NCI-H82 (cell line): ENCODE data around the gene OLFM2.
"Not testable (repeated sequence)": the region's sequence is repeated elsewhere in the genome, so short reads cannot be mapped to it uniquely, and the experiment has no call there.

Source experiments
- DNase-seq: peaks from one replicate; lab custom pipeline; 2025; lab: John Stamatoyannopoulos, UW

OLFM2 gene

DNA sequence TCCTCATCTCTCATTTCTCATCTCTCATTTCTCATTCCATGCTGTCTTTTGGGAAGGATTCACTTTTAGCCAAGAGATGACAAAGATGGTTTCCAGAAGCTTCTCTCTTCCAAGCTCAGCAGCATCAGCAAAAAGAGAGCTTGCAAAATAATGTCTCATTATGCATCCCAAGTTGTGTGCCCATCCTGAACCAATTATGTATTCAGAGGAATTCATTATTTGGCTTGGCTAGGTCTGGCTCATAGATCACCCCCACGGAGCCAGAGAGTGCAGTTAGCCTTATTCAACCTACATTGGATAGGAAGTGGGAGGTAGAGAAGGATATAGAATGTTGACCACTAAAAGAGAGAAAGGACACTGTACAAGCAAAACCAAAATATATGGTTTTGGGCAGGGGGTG, 5.4 kb upstream of the OLFM2 start:
- no peak for DNase-seq

DNA sequence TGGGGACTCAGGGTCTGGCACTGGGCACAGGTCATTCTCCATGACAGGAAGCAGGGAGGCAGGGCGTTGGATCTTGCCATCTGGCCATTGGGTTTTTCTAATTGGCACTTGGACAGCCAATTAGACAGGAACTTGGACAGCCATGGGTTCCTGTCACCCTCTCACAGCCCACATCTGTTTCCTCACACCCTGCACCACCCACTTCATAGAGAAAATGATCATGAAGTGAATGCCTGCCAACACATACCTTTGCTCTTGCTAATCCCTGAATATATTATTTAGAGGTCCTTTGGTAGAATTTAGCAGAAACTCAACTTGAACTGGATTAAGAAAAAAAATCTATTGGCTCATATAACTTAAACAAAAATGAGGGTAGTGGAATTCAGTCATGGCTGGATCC, 4.9 kb upstream of the OLFM2 start:
- no peak for DNase-seq

DNA sequence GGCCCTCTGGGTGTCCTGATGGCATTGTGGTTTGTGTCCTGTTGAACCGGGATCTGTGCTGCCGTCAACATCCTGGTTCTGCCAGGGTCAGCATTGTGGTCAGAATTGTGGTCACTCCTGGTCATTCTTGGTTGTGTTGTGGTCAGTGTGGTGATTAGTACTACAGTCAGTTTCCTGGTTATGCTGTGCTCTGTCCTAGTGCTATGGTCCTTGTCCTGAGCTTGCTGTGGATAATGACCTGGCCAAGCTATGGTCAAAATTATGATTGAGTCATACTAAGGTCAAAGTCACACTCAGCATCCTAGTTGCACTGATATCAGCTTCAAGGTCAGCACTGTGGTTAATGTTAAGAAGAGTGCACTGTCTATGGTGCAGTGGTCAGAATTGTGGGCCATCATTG, 4.5 kb upstream of the OLFM2 start:
- DNase-seq = no peak

DNA sequence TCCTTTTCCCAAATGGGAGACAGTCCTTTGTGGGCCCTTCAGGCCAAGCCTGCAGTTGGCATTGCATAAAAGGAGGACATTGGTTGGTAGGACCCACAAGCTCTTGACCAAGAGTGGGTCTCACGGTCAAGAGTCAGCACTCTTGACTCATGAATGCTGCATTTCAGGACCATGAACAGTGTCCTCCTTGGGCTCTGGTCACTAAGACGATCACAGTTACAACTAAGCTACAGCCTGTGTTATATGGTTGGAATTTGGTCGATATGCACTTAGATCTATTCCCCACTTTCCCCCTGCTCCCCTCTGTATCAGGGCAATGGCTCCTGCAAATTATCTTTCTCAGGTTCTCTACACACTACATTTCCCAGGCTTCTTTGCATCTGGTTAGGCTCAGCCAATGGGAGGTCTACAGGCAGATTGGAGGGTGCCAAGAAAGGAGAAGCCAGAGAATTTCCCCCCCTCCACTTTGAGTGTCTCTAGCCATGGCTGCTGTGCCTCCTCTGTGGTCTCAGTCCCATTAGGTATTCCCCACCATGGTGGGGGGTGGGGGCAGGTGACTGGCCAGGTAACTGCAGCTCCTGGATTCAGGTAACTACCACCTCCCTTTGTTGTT, 3.1 kb upstream of the OLFM2 start:
- DNase-seq = no peak

DNA sequence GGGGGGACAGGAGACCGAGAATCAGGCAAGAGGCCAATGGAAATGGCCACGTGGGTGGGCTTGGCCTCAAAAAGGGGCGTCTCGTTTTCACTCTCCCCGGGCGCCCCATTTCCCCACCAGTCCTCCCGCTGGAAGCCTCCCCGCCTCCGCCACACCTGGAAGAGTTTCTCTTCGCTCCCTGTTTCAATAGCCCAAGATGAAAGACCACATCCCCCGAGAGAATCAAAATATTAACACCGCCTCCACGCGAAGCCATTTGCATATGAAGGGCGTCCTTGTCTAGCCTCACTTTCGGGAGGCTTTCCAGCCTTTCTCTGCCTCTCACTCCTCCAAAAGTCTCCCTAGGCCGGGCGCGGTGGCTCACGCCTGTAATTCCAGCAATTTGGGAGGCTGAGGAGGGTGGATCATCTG, 691 bp upstream of the OLFM2 start:
- DNase-seq = no peak

DNA sequence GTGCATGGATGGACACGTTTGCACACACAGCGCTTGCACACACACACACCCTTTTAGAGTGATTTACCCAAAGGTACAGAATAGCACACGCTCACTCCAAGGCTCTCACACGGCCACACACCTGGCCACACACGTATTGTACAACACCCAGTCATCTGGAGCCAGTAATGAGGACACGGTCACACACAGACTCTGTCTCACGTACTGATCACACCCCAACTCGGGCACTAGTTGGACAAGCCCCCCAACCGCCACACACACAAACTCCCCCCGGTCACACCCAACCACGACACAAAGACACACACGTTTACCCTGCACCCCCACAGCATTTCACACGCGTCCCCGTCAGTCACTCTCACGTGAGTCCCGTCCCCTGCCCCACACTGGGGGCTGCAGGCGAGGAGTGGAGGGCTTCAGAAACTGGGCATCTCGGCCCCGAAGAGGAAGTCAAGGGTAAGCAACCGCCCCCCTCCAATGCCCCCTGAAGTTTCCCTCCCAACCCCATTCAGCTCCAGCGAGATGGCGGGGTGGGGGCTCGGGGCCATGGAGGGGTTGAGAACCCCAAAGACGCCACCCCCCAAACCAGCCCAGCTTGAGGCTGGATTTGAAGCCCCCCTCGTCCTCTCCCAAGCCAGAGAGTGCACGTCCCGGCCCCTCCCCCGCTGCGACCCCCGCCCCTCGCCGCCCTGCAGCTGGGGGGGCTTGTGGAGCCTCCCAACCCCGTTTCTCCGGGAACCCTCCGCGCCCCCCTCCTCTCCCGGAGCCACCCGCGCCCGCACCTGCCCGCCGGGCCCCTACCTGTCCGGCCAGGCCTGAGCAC, 599 bp downstream of the OLFM2 start:
- peak; percentile 11 for DNase-seq

DNA sequence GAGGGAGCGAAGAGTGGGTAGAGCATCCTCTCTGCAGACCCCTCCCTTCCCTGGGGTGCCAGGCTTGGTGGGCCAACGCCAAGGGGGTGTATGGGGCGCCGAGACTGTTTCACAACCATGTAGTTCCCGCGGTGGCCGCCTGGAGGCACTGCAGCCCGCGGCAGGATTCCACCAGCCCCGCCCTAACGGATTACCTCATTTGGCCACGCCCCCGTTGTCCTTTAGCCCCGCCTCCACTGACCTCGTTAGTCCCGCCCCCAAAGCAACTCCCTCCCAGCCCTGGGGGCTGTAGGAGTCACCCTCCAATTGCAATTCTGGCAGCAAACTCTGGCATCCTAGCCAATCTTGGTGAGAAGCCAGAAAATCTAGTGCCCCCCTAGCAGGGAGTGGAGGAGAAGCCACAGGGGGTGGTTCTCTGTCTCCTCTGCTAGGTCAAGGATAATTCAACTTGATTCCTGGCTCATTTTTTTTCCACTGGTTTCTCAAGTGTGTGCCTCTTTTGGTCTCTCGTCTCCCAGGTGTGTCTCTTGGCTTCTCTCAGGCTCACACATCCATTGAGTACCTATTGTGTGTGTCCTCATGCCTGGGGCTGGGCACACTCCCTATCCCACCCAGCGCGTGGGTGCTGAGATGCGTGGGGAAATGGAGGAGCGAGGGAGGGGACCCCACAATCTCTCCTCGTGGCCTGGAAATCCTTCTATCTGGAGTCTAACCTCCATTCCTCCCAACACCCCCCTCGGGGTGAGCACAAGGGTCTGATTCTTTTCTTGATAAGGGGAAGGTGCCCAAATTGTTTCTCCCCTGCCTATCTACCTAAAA, 2.0 kb downstream of the OLFM2 start:
- peak; percentile 83 for DNase-seq

DNA sequence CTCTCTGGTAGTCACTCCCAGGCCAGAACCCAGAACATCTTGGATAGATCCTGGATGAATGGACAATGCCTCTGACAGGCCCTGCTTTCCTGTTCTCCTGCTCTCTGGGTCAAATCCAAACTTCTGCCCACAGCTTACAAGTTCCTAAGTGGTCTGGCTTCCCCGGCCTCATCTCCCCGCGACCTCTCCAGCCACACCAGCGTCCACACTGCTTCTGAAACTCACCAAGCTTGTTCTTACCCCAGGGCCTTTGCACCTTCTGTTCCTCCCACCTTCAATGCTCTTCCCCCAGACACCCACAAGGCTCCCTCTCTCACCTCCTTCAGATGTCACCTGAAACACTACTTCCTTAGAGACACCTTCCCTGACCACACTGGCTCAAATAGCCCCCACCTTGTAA, 3.5 kb downstream of the OLFM2 start:
- no peak for DNase-seq

DNA sequence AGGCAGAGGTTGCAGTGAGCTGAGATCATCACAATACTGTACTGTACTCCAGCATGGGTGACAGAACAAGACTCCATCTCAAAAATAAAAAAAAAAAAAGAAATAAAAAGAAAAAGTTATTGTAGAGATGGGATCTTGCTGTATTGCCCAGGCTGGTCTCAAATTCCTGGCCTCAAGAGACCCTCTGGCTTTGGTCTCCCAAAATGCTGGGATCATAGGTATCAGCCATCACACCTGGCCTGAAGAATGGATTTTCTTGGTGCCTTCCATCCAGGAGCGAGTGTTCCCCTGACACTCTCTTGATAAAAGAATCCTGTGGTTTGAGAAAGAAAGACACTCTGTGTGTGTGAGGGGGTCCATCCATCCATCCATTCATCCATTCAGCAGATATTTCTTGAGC, 4.7 kb downstream of the OLFM2 start:
- DNase-seq = no peak

DNA sequence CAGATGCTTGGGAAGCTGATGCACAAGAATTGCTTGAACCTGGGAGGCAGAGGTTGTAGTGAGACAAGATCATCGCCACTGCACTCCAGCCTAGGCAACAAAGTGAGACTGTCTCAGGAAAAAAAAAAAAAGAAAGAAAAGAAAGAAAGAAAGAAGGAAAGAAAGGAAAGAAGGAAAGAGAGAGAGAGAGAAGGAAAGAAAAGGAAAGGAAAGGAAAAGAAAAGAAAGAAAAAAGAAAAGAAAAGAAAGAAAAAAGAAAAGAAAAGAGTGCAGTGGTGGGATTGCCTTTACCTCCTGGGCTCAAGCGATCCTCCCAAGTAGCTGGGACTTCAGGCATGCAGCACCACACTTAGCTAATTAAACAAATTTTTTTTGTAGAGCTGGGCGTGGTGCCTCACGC, 12.9 kb downstream of the OLFM2 start:
- no peak for DNase-seq

DNA sequence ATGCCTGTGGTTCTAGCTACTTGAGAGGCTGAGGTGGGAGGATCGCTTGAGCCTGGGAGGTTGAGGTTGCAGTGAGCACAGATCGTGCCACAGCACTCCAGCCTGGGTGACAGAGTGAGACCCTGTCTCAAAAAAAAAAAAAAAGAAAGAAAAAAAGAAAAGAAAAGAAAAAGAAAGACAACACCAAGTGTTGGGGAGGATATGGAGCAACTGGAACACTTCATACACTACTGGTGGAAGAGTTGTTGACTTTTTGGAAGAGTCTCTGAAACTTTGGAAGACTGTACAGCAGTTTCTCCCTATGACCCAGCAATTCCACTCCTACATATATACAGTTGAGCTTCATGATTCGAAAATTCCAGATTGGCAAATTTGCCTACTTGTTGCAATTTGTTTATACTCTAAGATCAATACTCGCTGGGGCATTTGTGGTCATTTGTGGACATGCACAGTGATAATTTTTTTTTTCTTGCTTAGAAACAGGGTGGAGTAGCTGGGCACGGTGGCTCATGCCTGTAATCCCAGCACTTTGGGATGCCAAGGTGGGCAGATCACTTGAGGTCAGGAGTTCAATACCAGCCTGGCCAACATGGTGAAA, 13.4 kb downstream of the OLFM2 start:
- not testable (repeated sequence) for DNase-seq

DNA sequence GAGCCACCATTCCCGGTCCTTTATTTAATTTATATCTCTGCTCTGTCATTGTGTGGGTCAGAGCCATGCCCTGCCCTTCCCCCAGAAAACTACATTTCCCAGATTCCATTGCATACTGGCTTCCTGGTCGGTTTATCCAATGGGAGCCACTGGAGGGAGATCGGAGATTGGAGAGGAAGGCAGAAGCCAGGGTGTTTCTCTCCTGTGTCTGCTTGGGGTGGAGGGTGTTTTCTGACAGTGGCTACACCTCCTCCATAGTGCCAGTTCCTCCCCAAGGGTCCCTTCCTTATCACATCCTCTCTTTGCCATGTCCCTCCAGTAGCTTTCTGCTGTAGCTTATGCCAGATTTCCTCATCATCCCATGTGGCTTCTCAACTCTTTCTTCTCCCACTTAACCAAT, 19.0 kb downstream of the OLFM2 start:
- peak; percentile 86 for DNase-seq

DNA sequence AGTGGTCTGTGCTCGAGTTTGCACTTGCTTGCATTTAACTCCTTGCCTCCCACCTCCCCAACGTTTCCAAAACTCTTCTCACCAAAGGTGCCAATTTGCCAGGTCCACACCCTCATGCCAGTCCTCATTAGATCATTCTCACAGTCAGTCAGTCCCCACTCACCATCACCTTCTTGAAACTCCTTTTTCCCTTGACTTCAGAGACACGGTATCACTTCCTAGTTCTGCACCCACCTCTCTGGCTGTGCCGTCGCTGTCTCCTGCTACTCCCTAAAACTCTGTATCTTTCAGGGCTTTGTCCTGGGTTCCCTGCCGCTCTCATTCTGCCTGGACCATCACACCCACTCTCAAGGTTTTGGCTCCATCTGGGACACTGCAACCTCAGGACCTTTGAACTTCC, 19.6 kb downstream of the OLFM2 start:
- no peak for DNase-seq

DNA sequence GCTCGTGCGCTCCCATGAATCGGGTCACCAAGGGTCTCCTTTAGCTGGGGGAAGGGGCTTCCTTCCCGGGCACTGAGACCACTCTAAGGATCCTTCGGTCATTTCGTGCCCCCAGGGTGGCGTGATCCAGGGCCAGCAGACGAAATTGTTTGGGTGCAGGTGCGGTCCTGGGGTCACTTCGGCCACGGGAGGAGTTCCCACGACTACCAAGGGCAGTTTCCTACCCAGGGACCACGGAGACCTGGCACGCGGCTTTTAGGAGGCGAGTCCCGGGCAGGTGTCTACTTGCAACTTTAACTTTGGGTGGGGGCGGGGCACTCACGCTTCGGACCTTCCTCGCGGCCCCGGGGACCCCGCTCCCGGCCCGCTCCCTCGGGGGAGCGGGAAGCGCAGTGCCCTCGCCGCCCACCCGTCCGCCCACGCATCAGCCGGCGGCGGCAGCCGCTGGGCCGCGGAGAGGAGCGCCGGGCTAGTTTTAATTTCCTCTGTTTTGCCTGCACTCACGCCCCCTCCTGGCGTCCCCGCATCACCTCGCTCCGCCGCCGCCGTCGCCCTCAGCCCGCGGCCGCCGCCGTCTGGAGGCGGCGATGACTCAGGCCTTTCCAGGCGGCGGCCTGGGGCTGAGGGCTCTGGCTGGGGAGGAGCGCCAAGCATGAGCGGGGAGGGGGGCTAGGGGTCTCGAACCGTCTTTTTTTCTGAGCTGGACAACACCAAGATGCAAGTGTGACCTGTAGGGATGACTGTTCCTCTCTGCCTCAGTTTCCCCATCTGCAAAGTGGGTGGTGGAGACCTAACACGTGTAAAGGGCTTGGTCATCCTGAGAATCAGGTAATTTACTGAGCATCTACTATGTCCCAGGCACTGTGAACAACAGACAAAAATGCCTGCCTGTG, 21.8 kb downstream of the OLFM2 start:
- peak; percentile 89 for DNase-seq

DNA sequence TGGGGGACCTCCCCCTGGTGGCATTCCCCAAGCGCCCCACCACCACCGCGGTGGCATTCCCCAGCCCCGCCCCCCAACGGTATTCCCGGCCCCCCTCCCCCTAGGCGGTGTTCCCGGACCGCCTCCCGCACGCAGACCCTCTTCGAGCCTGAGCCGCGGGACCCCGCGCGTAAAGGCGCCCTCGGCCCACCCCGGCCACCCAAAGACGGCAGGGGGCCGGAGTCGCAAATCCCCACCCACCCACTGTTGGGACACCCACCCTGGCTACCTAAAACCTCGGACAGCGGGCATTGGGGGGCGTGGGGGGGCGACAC, 22.4 kb downstream of the OLFM2 start:
- peak; percentile 62 for DNase-seq

DNA sequence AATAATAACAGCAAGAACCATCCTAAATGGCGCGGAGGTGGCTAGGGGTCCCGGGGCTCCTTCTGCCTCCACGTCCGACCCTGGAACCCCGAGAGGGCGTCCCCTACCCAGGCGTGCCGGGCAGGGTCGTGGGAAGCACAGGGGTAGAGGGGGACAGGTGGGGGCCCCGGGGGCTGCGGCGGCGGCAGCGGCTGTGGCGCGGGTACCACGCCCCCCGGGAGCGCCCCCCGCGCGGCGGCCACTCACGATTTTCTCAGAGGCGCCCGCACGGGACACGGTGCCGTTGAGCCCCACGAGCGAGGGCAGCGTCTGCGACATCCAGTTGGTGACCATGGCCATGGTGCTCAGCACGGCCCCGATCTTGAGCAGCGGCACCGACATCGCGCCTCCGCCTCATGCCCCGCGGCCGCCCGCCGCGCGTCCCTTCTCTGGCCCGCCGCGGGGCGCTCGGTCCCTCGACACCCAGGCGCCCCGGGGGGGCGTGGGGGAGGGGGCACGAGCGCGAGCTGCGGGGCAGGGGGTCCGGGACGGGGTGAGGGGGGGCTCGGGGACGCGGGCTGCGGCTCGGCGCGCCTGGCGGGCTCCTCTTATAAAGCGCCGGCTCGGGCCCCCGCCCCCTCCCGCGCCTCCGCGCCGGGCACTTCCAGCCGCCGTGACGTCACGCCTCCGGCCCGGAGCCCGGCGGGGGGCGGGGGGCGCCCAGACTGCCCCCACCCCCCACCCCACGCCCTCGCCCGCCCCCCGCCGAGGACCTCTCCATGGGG, 22.9 kb downstream of the OLFM2 start:
- DNase-seq = peak; percentile 62

DNA sequence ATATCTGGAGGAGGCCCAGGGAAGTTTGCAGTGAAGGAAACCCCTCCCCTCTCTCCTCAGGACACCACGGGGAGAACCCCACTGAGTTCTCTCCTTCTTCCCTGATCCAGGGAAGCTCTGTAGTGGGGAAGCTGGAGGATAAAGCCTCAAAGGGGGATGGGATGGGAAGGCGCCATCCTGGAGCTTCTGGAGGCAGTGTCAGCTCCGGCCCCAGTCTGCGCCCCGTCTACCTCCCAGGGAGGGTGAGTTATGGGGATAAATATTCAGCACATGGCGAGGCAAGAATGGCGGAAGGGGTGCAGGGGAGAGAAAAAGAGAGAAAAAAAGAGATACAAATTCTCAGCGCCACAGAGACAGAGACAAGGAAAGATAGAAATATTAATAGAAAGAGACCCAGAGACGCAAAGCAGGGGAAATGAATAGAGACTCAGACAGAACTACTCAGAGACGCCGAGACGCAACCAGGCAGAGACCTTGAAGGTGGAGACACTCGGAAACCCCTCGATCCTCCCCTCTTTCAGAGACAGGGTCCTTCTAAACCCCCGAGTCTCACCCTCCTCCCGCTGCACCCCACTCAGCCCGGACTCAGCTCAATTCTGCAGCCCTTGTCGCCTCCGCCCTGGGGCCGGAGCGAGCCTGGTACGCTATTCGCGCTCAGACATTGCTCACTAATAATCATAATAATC, 23.6 kb downstream of the OLFM2 start:
- DNase-seq = no peak

DNA sequence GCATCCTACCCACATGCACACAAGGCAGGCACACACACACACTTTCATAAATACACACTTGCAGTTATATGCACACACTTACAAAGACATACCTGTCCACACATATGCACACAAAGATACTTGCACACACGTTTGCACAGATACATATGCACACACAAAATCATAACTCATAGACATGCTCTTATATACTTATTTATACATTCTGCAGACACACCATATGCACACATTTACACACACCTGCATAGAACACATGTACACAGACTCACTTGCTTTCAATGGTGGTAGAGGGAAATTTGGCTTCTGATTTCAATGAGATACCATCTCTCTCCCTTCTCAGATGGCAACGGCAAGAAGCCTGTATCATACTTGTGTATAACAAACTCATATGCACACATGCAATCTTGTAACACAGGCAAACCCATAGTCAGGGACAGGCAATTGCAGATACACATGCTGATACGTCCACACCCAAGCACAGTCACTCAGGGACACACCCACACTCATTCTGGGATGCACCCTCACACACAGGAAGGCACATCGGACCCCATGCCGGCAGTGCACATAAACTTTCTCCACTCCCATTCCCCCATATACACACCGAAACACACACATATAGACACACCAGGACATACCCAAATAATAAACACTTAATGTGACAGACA, 24.7 kb downstream of the OLFM2 start:
- DNase-seq = no peak

DNA sequence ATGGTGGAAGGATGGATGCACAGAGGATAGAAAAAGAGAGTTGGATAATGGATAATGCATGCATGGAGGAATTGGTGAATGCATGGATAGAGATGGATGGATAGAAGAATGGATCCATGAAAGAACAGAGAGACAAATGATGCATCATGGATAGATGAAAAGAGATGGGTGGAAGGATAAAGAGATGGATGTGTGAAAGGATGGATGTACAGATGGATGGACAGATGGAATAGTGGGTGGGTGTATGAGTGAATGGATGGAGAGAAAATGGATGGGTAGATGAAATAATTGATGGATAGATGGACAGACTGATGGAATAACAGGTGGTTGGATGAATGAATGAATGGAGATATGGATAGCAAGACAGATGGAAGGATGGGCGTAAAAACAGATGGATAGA, 25.7 kb downstream of the OLFM2 start:
- DNase-seq = no peak

DNA sequence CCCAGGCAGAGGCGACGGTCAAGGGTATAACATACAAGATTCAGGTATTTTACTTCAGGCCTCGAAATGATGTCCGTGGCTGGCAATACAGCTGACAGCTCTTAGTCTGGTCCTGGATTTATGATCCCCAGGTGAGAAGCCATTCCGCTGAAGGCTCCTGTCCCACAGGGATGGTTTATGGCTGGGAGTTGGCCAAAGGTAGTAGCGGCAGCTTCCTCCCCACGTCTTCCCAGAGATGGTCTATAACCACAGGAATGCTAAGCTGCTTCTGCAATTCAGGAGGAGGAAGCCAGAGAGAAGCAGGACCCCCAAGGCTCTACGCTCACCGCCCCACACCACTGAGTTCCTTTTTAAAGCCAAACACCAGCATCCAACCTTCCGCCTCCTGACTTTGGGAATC, 27.1 kb downstream of the OLFM2 start:
- DNase-seq = no peak
